Dedifferentiated amniotic fluid mesenchymal stem cell (primary cell): Measurements from ENCODE around the gene DDX54.
A peak's percentile ranks its signal among the peaks of the same experiment; 100 is the strongest.
"Not testable (repeated sequence)": the region's sequence is repeated elsewhere in the genome, so short reads cannot be mapped to it uniquely, and the experiment has no call there.

Source experiments
- DNase-seq: peaks from one replicate; pipeline ENCODE4 v3.0.0-alpha.2; 2016; ENCODE audit errors: extremely low spot score

The DDX54 gene

GRCh38 chr12:113216027-113216426 is 30.7 kb upstream of the DDX54 start:
- no peak for DNase-seq

GRCh38 chr12:113214895-113215400 is 29.7 kb upstream of the DDX54 start:
- DNase-seq, result peak; percentile 98

- DNase-seq, result no peak
These were observed 25.9 kb upstream of the DDX54 start for GRCh38 chr12:113211160-113211559.

- no peak for DNase-seq
These were observed 23.0 kb upstream of the DDX54 start for GRCh38 chr12:113208041-113208934.

- no peak for DNase-seq
These were observed 22.3 kb upstream of the DDX54 start for GRCh38 chr12:113207613-113208040.

GRCh38 chr12:113206802-113207201 is 21.5 kb upstream of the DDX54 start:
- DNase-seq, result not testable (repeated sequence)

GRCh38 chr12:113204804-113205203 is 19.5 kb upstream of the DDX54 start:
- no peak for DNase-seq

GRCh38 chr12:113203852-113204760 is 18.8 kb upstream of the DDX54 start:
- no peak for DNase-seq

- DNase-seq, result no peak
These were observed 17.2 kb upstream of the DDX54 start for GRCh38 chr12:113202300-113203075.

- no peak for DNase-seq
These were observed 16.2 kb upstream of the DDX54 start for GRCh38 chr12:113201187-113202177.

- no peak for DNase-seq
These were observed 14.9 kb upstream of the DDX54 start for GRCh38 chr12:113200021-113200797.

GRCh38 chr12:113198296-113198695 is 13.0 kb upstream of the DDX54 start:
- DNase-seq, result no peak

- no peak for DNase-seq
These were observed 12.3 kb upstream of the DDX54 start for GRCh38 chr12:113197518-113198077.

- peak; percentile 51 for DNase-seq
These were observed 11.7 kb upstream of the DDX54 start for GRCh38 chr12:113196990-113197389.

GRCh38 chr12:113196582-113196981 is 11.3 kb upstream of the DDX54 start:
- DNase-seq, result no peak

- DNase-seq, result no peak
These were observed 10.3 kb upstream of the DDX54 start for GRCh38 chr12:113195598-113195997.

GRCh38 chr12:113194971-113195391 is 9.7 kb upstream of the DDX54 start:
- DNase-seq, result no peak

GRCh38 chr12:113191227-113191626 is 5.9 kb upstream of the DDX54 start:
- no peak for DNase-seq

GRCh38 chr12:113190761-113191160 is 5.5 kb upstream of the DDX54 start:
- no peak for DNase-seq
